22Rv1 (cell line): Measurements from ENCODE around the gene COL16A1.

Experiments used
- ZFX ChIP-seq: fragments of 450-650 bp; IDR thresholded peaks from 2 replicates; pipeline ENCODE4 v1.6.1; 2017; ENCODE audit warnings: antibody characterized with exemption, borderline replicate concordance
- TF ChIP-seq, protein P1 (sequence below): fragments of 450-650 bp; IDR thresholded peaks from 2 replicates; pipeline ENCODE4 v1.5.1; 2017; ENCODE audit warnings: mild to moderate bottlenecking

DNA sequence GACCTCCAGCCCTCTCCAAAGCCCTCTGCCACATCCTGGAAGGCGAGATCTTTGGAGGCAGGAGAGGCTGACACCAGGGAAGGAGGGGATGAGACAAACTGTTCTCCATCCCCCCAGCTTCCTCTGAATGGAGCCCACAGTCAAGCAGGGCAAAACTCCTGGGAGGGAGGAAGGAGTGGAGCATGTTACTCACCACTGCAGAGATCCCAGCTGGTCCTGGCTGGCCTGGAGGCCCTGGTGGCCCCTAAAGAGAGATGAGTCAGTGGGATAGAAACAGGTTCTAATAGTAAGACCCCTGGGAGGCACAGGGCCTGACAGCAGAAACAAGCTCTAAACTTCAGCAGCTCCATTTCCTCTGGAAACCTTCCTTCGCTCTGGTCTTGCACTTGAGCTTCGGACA lies 45.1 kb downstream of the COL16A1 start:
- TF ChIP-seq, protein P1, sequence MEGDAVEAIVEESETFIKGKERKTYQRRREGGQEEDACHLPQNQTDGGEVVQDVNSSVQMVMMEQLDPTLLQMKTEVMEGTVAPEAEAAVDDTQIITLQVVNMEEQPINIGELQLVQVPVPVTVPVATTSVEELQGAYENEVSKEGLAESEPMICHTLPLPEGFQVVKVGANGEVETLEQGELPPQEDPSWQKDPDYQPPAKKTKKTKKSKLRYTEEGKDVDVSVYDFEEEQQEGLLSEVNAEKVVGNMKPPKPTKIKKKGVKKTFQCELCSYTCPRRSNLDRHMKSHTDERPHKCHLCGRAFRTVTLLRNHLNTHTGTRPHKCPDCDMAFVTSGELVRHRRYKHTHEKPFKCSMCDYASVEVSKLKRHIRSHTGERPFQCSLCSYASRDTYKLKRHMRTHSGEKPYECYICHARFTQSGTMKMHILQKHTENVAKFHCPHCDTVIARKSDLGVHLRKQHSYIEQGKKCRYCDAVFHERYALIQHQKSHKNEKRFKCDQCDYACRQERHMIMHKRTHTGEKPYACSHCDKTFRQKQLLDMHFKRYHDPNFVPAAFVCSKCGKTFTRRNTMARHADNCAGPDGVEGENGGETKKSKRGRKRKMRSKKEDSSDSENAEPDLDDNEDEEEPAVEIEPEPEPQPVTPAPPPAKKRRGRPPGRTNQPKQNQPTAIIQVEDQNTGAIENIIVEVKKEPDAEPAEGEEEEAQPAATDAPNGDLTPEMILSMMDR, result no peak
- no peak for TF ChIP-seq ZFX
